ENCODE results near the gene NADK.
"Not testable (repeated sequence)": the region's sequence is repeated elsewhere in the genome, so short reads cannot be mapped to it uniquely, and the experiment has no call there.

The NADK gene

GRCh38 chr1:1761504-1762376, 16.5 kb downstream of the NADK start:
- no peak for DNase-seq

GRCh38 chr1:1760715-1761114, 17.6 kb downstream of the NADK start:
- no peak for DNase-seq

DNA sequence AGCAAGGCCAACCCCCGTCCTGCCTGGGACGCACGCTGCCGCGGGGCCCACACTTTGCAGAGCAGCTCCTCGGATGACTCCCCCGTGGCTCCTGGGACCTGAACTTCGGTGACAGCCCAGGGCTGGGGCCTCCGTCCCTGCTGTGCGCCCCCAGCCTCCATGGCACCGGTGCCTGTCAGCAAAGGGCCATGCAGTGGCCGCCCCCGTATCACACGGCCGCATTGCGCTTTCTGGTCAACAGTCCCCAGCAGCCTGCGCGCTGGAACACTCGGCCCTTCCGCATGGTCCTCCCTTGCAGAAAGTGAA, 18.0 kb downstream of the NADK start:
- DNase-seq: no peak

DNA sequence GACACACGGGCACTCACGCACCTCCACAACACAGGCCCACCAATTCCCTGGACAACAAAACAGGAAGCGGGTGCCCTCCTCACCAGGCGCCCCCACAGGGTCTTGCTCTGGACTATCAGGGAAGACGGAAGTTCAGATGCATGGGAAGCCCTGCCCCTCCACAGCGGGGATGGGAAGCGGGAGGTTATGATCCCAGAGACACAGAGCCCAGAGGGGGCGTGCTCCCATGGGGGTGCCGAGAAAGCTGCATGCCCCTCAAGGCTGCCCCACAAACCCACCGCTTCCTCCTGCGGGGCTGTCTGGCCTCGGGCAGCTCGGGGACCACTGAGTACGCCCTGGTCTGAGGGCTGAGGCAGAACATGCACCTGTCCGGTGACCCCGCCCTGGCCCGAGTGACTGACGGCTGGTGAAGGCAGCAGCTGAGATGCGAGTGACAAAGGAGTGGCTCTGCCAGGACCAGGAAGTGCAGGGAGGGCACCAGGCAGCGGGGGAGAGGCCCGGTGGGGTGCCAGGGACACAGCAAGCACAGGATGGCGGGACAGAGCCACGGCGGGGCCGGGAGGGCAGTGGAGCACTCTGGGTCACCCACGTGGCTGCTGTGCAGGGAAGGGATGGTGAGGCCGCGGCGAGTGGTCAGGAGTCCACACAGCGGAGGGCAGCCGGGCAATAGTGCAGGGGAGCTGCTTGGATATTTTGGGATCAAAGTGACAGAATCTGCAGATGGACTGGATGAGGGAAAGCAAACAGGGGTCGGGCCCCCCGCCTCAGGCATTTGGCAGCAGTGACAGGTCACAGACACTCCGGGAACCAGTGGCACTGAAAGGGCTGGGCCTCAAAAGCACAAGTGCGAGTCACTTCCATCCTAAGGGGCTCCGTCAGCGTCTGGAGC, 18.6 kb downstream of the NADK start:
- DNase-seq: no peak

- DNase-seq: no peak
Measured at GRCh38 chr1:1758692-1759455, 19.4 kb downstream of the NADK start.

DNA sequence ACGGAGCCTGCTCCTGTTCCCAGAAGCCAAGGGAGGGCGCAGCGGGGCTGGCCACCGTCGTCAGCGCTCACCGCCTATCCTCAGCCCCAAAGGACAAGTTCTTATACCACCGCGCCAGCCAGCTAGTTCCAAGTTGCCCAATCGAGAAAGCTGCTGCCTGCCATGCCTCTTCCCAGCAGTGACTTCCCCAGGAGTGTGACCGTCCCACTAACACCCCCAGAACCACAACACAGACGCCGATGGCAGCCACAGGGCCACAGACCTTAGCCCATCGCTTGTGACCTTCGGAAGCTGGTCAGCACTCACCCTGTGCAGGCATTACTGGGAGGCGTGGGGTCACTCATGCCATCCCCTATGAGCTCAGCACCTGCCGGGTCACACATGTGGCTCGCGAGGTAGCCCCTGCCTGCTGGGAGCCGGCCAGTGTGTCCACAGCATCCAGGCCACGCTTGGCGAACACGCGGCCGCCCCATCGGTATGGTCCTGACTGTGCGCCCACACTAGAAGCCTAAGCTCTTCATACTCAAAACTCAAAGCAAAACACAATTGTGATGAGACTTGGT, 20.1 kb downstream of the NADK start:
- no peak for DNase-seq

GRCh38 chr1:1757422-1758058, 20.7 kb downstream of the NADK start:
- no peak for DNase-seq

DNA sequence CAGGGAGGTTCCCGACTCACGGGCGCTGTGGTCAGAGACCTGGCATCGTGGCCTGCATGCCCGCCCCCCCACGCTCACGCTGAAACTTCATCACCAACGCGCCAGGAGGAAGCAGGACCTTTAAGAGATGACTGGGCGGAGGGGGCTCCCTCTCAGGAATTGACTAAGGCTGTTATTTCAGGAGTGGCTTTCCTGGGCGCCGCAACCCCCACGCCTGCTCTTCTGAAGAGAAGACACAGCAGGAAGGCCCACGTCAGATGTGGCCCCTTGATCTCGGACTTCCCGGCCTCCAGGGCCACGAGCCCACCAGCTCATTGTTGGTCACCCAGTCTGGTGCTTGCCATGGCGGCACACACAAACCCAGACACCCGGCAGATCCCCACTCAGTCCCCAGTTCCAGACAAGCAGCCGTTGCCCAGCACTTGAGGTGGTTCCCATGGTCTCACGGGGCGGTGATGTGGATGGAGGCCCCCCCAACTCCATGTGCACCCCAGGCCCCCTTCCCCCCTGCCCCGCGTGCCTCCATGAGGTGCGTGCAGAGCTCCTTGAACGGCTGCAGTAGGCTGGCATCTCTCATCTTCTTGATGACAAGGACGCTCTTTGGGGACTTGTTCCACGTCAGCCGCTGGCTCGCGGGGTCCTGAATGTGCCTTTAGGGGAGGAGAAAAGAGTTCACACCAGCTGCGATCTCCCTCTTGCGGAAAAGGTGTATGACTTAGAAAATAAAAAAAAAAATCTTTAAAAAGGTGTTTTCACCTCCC, 21.4 kb downstream of the NADK start:
- no peak for DNase-seq

GRCh38 chr1:1755852-1756251, 22.4 kb downstream of the NADK start:
- no peak for DNase-seq

DNA sequence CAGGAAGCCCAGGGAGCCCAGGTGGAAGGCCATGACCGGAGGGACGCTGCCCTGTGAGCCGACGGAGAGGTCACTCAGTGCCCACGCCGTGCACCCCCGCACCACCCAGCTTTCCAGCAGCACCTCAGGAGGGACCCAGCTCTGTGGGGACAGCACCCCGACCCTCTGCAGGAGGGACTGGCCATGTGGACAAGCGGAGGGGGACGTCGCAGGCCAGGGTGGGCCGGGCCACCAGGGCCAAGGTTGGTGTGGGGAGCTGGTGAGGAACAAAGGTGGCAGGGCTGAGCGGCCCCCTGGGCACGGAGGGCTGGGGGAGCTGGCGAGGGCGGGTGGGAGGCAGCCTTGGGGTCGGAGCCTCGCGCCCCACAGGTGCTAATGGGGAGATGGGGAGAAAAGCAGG, 22.8 kb downstream of the NADK start:
- no peak for DNase-seq

- no peak for DNase-seq
Measured at GRCh38 chr1:1754051-1754815, 24.0 kb downstream of the NADK start.

- DNase-seq: no peak
Measured at GRCh38 chr1:1753607-1754005, 24.7 kb downstream of the NADK start.

GRCh38 chr1:1752636-1753606, 25.3 kb downstream of the NADK start:
- DNase-seq: no peak

DNA sequence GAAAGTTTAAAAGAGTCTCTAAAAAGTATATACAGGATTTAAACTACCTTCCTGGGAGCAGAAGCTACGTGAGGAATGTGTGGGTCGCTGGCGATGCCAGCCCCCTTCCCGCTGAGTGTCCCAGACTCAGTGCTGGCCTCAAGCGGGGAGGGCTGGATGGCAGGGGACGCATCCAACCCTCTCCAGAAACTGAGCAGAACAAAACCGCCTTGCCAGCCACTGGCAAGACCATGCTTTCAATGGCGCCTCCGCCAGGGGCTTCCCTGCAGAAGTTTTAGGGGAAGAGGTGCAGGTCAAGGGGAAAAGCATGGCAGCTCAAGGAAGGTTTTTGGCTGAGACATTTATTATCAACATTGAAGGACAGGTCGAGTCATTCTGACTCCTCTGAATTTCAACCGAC, 26.1 kb downstream of the NADK start:
- no peak for DNase-seq

DNA sequence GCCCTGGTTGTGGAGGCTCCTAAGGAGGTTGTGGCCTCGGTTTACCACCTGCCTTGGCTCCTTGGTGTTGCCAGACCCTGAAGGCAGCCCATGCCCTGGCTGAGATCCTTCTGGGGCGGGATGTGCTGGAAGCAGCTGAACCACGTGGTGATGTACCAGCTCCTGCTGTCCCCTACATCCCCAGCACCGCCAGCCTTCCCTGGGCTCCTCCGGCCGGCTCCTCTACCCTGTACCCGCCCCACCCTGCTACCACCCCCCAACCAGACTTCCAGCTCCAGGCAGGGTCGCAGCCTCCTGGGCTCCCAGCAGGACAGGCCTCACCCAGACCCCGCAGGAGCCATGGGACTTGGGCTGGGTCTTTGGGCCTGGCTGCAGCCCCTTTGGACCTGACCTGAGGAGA, 28.3 kb downstream of the NADK start:
- DNase-seq: not testable (repeated sequence)

GRCh38 chr1:1748686-1749321, 29.5 kb downstream of the NADK start:
- no peak for DNase-seq

DNA sequence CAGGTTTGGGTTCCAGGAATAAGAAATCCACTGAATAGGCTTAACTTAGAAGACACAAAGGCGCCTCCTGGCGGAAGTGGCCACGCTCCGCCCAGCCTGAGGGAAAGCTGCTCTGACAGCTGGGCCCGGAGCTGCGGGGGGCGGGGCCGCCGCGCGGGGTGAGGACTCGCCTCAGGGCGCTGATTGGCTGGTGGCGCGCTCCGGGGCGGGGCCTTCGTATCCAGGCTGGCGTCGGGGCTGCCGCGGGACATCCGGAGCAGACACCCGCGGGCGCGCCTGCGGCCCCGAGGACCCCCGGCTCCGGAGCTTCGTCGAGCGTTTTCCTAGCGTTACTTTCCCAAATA, 31.7 kb downstream of the NADK start:
- not testable (repeated sequence) for DNase-seq

DNA sequence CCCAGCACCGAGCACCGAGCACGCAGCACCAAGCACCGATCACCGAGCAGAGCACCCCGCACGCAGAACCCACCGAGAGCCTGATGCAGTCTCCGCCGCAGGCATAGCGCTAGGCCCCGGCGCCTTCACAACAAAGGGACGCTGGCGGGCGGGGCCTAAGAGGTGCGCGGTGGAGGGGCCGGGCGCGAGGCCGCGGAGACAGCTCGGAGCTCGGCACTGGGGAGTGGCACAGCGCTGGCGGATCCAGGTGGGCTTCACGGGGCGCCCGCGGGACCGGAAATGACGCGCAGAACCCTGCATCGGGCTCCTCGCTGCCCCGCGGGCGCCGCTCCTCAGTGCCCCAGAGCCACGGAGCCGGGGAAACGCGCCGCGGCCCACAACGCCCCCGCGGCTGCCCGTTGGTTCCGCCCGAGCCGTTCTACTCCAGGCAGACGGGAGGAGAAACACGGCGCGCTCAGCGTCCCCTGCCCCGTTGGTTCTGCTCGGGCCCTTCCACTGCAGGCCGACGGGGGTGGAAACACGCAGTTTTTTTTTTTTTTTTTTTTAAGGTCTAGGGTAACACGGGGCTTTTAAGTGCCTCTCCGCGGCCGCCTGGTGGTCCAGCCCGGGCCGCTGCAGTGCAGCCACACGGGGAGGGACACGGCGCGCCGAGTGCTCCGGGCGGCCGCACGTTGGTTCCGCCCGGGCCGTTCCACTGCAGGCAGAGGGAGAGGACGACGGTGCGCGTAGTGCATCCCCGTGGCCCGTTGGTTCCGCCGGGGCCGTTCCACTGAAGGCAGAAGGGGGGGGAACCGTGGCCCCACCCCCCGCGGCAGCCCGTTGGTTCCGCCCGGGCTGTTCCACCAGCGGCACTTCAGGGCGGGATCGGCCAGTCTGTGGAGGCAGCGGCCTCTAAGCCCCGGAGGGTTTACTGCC, 32.4 kb downstream of the NADK start:
- peak; percentile 77 for DNase-seq
